HEK293 (cell line): ENCODE measurements around the gene P4HA3.

Experiments
- CTCF ChIP-seq: fragments of 450-650 bp; formaldehyde crosslinking; IDR thresholded peaks from 2 replicates; pipeline ENCODE4 v1.5.1; 2016; ENCODE audit warnings: missing biosample characterization, missing genetic modification characterization
- REST ChIP-seq: fragments of 450-650 bp; formaldehyde crosslinking; IDR thresholded peaks from 2 replicates; pipeline ENCODE4 v1.5.1; 2016; ENCODE audit warnings: missing biosample characterization, missing genetic modification characterization
- ZNF362 ChIP-seq: fragments of 450-650 bp; formaldehyde crosslinking; IDR thresholded peaks from 2 replicates; pipeline ENCODE4 v1.5.1; 2016; ENCODE audit warnings: missing biosample characterization, missing genetic modification characterization
- ZNF426 ChIP-seq: fragments of 450-650 bp; formaldehyde crosslinking; IDR thresholded peaks from 2 replicates; pipeline ENCODE4 v1.5.1; 2017; ENCODE audit warnings: missing biosample characterization, missing genetic modification characterization, mild to moderate bottlenecking, inconsistent platforms, moderate library complexity
- ZNF629 ChIP-seq: fragments of 450-650 bp; formaldehyde crosslinking; IDR thresholded peaks from 2 replicates; pipeline ENCODE4 v1.5.1; 2017; ENCODE audit warnings: missing biosample characterization, missing genetic modification characterization
- ZNF658 ChIP-seq: fragments of 450-650 bp; formaldehyde crosslinking; IDR thresholded peaks from 2 replicates; pipeline ENCODE4; 2016; ENCODE audit warnings: missing biosample characterization, missing genetic modification characterization
- ZSCAN30 ChIP-seq: fragments of 450-650 bp; IDR thresholded peaks from 2 replicates; pipeline ENCODE4 v1.5.1; 2018; ENCODE audit warnings: missing biosample characterization, mild to moderate bottlenecking, missing genetic modification characterization, moderate library complexity

- no peak for TF ChIP-seq CTCF (tag by site-specific recombination)
- TF ChIP-seq ZNF362 (tag by site-specific recombination), result no peak
- TF ChIP-seq ZNF426, result no peak
- no peak for TF ChIP-seq REST (tag by site-specific recombination)
- TF ChIP-seq ZSCAN30, result no peak
- no peak for TF ChIP-seq ZNF629 (tag by site-specific recombination)
- no peak for TF ChIP-seq ZNF658 (tag by site-specific recombination)
These were observed 79.0 kb downstream of the P4HA3 start for GRCh38 chr11:74232311-74232950.
